Measurements from ENCODE around the gene KCTD18. TPM values are rescaled to one million over a fixed set of nuclear protein-coding genes. Genes with fewer than 3 reads are reported as not detected.

Gene KCTD18
- total and polyA plus RNA-seq, 12 donors: 5.0 to 16.5 (median 9.9) TPM

DNA sequence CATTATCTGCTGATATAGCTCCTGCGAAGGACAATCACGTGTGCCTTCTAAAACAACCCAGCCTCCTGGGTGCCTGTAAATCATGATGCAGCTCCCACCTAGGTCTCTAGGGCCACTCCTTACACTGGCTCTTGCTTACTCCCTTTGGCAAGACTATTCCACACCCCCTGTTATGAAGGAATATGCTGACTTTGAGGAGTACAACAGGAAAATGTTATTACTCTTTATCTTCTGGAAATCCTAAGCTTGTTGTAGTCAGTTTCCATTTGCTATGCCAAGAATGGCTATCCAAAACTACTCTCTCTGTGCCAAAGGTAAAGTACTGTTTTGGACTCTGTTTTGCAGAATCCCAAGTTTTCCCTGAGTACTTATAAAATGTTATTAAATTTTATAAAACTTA lies 23.9 kb upstream of the KCTD18 start:
- 63 to 82% methylated on average over 2 of the region's 2 CpGs for WGBS, 2 donors
- ATAC-seq: no peak
- no peak for DNase-seq

DNA sequence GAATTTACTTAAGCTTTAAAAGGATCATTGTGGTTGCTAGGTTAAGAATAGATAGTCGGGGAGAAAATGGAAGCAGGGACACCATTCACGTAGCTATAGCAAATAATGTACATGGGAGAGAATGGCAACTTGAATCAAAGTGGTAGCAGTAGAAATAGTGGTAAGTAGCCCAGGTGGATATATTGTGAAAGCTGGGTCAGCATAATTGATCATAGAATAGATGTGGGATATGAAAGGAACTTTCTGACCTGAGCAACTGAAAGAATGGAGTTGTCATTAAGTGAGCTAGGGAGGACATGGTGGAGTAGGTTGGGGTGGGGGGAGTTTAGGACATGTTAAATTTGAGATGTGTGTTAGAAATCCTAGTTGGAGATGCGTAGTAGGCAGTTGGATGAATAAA lies 18.4 kb upstream of the KCTD18 start:
- ATAC-seq: no peak
- H3K27me3 ChIP-seq: no peaks in the 10 kb centered on the region
- DNase-seq: no peak
- WGBS, 2 donors: 66 to 88% methylated on average over 3 of the region's 3 CpGs
- H3K9me3 ChIP-seq: no peaks in the 10 kb centered on the region
- intact Hi-C loops (cut with DNase I): no loop called here
- H3K4me1 ChIP-seq: peaks cover 0 to 17% (median 8%) of the 10 kb centered on the region in 9 donors
- H3K4me3 ChIP-seq: no peak overlapping the region
- H3K27ac ChIP-seq: no peak overlapping the region
- TF ChIP-seq, protein P1, sequence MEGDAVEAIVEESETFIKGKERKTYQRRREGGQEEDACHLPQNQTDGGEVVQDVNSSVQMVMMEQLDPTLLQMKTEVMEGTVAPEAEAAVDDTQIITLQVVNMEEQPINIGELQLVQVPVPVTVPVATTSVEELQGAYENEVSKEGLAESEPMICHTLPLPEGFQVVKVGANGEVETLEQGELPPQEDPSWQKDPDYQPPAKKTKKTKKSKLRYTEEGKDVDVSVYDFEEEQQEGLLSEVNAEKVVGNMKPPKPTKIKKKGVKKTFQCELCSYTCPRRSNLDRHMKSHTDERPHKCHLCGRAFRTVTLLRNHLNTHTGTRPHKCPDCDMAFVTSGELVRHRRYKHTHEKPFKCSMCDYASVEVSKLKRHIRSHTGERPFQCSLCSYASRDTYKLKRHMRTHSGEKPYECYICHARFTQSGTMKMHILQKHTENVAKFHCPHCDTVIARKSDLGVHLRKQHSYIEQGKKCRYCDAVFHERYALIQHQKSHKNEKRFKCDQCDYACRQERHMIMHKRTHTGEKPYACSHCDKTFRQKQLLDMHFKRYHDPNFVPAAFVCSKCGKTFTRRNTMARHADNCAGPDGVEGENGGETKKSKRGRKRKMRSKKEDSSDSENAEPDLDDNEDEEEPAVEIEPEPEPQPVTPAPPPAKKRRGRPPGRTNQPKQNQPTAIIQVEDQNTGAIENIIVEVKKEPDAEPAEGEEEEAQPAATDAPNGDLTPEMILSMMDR (IDR thresholded peaks at IDR 0.05): no peak
- peaks cover 0 to 5% (median 0%) of the 10 kb centered on the region in 9 donors for H3K36me3 ChIP-seq

More for the DNA sequence above, 23.9 kb upstream of the KCTD18 start:
- H3K4me1 ChIP-seq: no peaks in the 10 kb centered on the region
- intact Hi-C loops (cut with DNase I): no loop called here
- no peak overlapping the region for H3K4me3 ChIP-seq
- no peak overlapping the region for H3K27ac ChIP-seq
- peaks cover 0 to 45% (median 0%) of the 10 kb centered on the region in 9 donors for H3K36me3 ChIP-seq
- no peaks in the 10 kb centered on the region for H3K9me3 ChIP-seq
- H3K27me3 ChIP-seq: no peaks in the 10 kb centered on the region
- TF ChIP-seq, protein P1 (IDR thresholded peaks at IDR 0.05): no peak

DNA sequence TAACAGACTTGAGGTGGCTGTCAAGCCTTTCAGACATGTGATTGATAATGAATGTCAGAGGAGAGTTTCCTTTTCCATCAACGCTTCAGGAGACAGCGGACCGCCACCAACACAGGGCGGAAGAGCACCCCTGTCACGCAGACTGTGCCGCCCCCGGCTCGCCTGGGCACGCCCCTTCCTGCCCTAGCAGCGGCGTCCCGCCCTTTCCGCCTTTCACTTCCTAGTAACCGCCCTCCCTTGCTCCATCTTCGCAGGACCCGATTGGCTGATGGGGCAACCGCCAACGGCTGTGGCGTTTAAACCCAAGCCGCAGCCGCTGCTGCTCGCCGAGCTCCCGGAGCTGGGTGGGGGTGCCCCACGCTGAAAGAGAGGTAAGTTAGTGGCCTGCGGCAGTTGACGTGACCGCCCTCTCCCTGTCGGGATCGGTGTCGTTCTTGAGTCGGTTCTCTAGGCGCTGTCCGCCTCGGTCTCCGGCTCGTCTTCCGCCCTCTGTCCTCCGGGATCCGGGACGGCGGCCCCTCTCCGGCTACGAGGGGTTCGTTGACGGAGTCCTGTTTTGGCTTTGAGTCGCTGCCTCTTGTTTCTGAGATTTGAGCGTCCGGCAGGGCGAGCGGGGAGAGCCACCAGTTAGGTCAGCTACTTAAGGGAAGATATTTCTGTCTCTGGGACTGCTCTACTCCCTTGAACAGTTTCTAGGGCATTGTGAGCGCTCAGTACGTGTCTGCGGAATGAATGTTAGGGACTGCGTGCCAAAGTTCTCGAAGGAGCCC lies 16.2 kb upstream of the KCTD18 start, which contains the start of gene SGO2:
TSS of gene SGO2 (plus strand) at position 326 of the 770 bp plus-strand sequence. CDS start 6,769 bp downstream, outside the sequence.
- DNase-seq (peak; percentile 94 to 95), ATAC-seq (peak; percentile 100)
- Histone ChIP-seq H3K36me3 (no peaks in the 10 kb centered on the region), H3K4me1 (peaks cover 0 to 17% (median 8%) of the 10 kb centered on the region in 9 donors), H3K4me3 (peak within 1 kb of the TSS; percentile 55 to 94 (median 72)), H3K27ac (peak within 1 kb of the TSS in 8 of 10 donors; percentile 8 to 78 (median 50)), H3K27me3 (no peaks in the 10 kb centered on the region), H3K9me3 (no peaks in the 10 kb centered on the region)
- intact Hi-C loops (cut with DNase I): no loop called here
- TF ChIP-seq, protein P1 (IDR thresholded peaks at IDR 0.05): peak in 2 of 9 donors; percentile 4 to 18
- 0 to 1% methylated on average over 56 of the region's 56 CpGs for WGBS, 2 donors

DNA sequence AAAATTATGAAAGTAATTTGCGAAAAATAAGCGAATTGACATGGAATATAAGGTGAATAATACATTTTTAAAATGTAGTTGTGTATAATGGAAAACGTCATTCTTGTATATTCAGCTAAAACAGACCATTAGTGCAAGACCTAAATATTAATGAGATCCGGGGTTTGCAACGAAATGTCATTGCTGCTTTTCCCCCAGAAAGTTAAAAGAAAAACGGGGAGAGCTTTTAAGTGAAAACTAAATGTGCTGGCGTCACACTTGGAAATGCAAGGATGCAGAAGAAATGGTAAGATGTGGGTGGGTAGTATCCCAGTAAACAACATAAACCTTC lies 15.6 kb upstream of the KCTD18 start:
- no peaks in the 10 kb centered on the region for H3K9me3 ChIP-seq
- peaks cover 0 to 17% (median 8%) of the 10 kb centered on the region in 9 donors for H3K4me1 ChIP-seq
- TF ChIP-seq, protein P1 (IDR thresholded peaks at IDR 0.05): no peak
- intact Hi-C loops (cut with DNase I): no loop called here
- H3K27me3 ChIP-seq: peaks cover 0 to 4% (median 0%) of the 10 kb centered on the region in 7 donors
- no peak for DNase-seq
- no peak for ATAC-seq
- H3K36me3 ChIP-seq: no peaks in the 10 kb centered on the region
- H3K4me3 ChIP-seq: peak overlapping the region; percentile 55 to 94 (median 72)
- peak overlapping the region in 8 of 10 donors; percentile 8 to 78 (median 50) for H3K27ac ChIP-seq
- WGBS, 2 donors: 18 to 29% methylated on average over 7 of the region's 7 CpGs
